ENCODE measurements around the gene SRGAP1. TPM values are rescaled to one million over a fixed set of nuclear protein-coding genes. Genes with fewer than 3 reads are reported as not detected.

Gene SRGAP1
- total RNA-seq, 1 donor from 2014 or later, result 14.8 TPM

- Mint-ChIP-seq H3K27ac (ENCODE audit: unreplicated experiment) (no peak overlapping the region), H3K27me3 (ENCODE audit: low read depth) (no peaks in the 10 kb centered on the region), H3K9me3 (no peaks in the 10 kb centered on the region), H3K4me1 (peaks cover 13% of the 10 kb centered on the region), H3K36me3 (ENCODE audit: low read depth) (peaks cover 7% of the 10 kb centered on the region), H3K4me3 (no peak overlapping the region)
- TF ChIP-seq, protein P1, sequence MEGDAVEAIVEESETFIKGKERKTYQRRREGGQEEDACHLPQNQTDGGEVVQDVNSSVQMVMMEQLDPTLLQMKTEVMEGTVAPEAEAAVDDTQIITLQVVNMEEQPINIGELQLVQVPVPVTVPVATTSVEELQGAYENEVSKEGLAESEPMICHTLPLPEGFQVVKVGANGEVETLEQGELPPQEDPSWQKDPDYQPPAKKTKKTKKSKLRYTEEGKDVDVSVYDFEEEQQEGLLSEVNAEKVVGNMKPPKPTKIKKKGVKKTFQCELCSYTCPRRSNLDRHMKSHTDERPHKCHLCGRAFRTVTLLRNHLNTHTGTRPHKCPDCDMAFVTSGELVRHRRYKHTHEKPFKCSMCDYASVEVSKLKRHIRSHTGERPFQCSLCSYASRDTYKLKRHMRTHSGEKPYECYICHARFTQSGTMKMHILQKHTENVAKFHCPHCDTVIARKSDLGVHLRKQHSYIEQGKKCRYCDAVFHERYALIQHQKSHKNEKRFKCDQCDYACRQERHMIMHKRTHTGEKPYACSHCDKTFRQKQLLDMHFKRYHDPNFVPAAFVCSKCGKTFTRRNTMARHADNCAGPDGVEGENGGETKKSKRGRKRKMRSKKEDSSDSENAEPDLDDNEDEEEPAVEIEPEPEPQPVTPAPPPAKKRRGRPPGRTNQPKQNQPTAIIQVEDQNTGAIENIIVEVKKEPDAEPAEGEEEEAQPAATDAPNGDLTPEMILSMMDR (conservative IDR thresholded peaks at IDR 0.05), result no peak
- DNase-seq (ENCODE audit: low read depth, low spot score), result no peak
Measured at GRCh38 chr12:64090047-64090446, 245.5 kb downstream of the SRGAP1 start.

DNA sequence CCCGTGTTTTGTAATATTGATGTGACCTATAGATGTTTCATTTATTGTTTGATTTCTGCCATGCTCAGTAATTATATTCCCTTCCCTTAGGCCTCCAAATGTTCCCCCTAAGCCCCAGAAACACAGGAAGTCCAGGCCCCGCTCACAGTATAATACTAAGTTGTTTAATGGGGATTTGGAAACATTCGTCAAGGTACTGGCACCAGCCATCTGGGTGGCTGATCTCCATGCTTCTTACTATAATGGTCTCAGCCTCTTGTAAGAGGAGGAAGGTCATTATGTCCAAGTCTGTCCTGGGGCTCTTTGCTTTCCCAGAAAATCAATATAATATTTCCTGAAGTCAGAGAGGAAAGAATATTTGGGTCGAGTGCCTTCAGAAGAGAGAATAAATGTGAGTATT lies 246.7 kb downstream of the SRGAP1 start:
- DNase-seq (ENCODE audit: low read depth, low spot score), result no peak

DNA sequence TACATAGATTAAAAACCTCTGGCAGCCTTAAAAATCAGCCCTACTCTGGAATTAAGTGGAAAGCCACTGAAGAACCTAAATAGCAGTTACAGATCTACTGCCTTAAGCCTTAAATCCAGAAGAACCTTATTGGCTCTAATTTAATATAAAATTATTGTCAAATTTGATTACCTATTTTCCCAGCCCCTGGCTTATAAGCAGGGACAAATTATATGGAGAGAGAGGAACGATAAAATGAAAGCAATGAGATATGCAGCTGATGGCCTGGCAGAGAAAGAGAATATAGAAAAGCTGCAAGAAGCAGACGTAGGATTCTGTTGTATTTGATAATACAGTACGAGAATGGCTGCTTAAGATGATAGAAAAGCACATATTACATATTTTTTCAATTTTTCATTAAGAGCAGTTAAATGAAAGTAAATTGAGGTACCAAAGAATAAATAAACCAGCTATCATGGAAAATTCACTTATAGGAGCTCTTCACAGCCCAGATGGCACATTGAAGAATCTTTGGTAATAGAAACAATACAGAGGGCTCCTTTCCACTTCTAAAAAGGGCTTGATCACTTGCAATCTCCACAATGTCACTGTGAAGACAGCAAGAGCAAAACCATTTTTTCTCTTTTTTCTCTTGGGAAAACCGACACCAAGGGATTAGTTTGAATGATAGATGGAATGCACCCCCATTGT lies 248.2 kb downstream of the SRGAP1 start:
- Mint-ChIP-seq H3K4me1 (peaks cover 13% of the 10 kb centered on the region), H3K27ac (ENCODE audit: unreplicated experiment) (no peak overlapping the region), H3K4me3 (no peak overlapping the region), H3K27me3 (ENCODE audit: low read depth) (no peaks in the 10 kb centered on the region), H3K36me3 (ENCODE audit: low read depth) (peaks cover 7% of the 10 kb centered on the region), H3K9me3 (no peaks in the 10 kb centered on the region)
- TF ChIP-seq, protein P1 (conservative IDR thresholded peaks at IDR 0.05), result no peak
- DNase-seq (ENCODE audit: low read depth, low spot score), result no peak

More for the DNA sequence above, 246.7 kb downstream of the SRGAP1 start:
- Mint-ChIP-seq H3K9me3 (no peaks in the 10 kb centered on the region), H3K36me3 (ENCODE audit: low read depth) (peaks cover 7% of the 10 kb centered on the region), H3K27ac (ENCODE audit: unreplicated experiment) (no peak overlapping the region), H3K4me1 (peaks cover 13% of the 10 kb centered on the region), H3K4me3 (no peak overlapping the region), H3K27me3 (ENCODE audit: low read depth) (no peaks in the 10 kb centered on the region)
- TF ChIP-seq, protein P1 (conservative IDR thresholded peaks at IDR 0.05), result no peak

GRCh38 chr12:64093689-64094088 lies 249.2 kb downstream of the SRGAP1 start:
- Mint-ChIP-seq H3K36me3 (ENCODE audit: low read depth) (peaks cover 7% of the 10 kb centered on the region), H3K4me3 (no peak overlapping the region), H3K27ac (ENCODE audit: unreplicated experiment) (no peak overlapping the region), H3K27me3 (ENCODE audit: low read depth) (no peaks in the 10 kb centered on the region), H3K9me3 (no peaks in the 10 kb centered on the region), H3K4me1 (peaks cover 7% of the 10 kb centered on the region)
- DNase-seq (ENCODE audit: low read depth, low spot score), result no peak
- TF ChIP-seq, protein P1 (conservative IDR thresholded peaks at IDR 0.05), result no peak

- TF ChIP-seq, protein P1 (conservative IDR thresholded peaks at IDR 0.05), result no peak
- no peaks in the 10 kb centered on the region for H3K9me3 Mint-ChIP-seq
- no peak overlapping the region for H3K27ac Mint-ChIP-seq (ENCODE audit: unreplicated experiment)
- no peaks in the 10 kb centered on the region for H3K4me1 Mint-ChIP-seq
- no peak for DNase-seq (ENCODE audit: low read depth, low spot score)
- H3K4me3 Mint-ChIP-seq, result no peak overlapping the region
- peaks cover 4% of the 10 kb centered on the region for H3K36me3 Mint-ChIP-seq (ENCODE audit: low read depth)
- no peaks in the 10 kb centered on the region for H3K27me3 Mint-ChIP-seq (ENCODE audit: low read depth)
Measured at GRCh38 chr12:64097366-64098105, 253.0 kb downstream of the SRGAP1 start.
